Ovary (tissue), 9 donors: ENCODE data around the gene AQP11. TPM values are rescaled to one million over a fixed set of nuclear protein-coding genes. Genes with fewer than 3 reads are reported as not detected.

Experiments
- DNase-seq, 5 donors: peaks; one replicate each; pipeline ENCODE4 v3.0.0-alpha.2; 2019 to 2020
- H3K27ac ChIP-seq, 2 donors: fragments of 200-600 bp; one replicate each; pipeline versions ENCODE4 v1.5.1 to v1.8.0; 2019 to 2022
- H3K27me3 ChIP-seq: fragments of 200-600 bp; one replicate; pipeline ENCODE4 v1.8.0; 2022
- H3K36me3 ChIP-seq: fragments of 200-600 bp; sonication (generic); one replicate; pipeline ENCODE4 v1.5.1; 2019
- H3K4me1 ChIP-seq: one replicate; pipeline ENCODE4 v1.8.1; 2013; ENCODE audit warnings: mild to moderate bottlenecking, moderate library complexity; ENCODE audit not compliant: insufficient read depth
- H3K4me3 ChIP-seq: fragments of 200-600 bp; sonication (generic); one replicate; pipeline ENCODE4 v1.5.1; 2017
- H3K9me3 ChIP-seq, 2 donors: fragments of 200-600 bp in 1 of 2; sonication (generic) in 1 of 2; one replicate each; pipeline versions ENCODE4 v1.5.1 to v1.8.1; 2013 to 2019; ENCODE audit warnings: mild to moderate bottlenecking in 1 of 2, moderate library complexity in 1 of 2
- CTCF ChIP-seq, 3 donors: fragments of 450-650 bp in 2 of 3; fragments of 200-600 bp in 1 of 3; IDR thresholded peaks; one replicate each; pipeline versions ENCODE4 v1.5.1 to v1.8.0; 2016 to 2022; ENCODE audit warnings: antibody characterized with exemption in 3 of 3, mild to moderate bottlenecking in 1 of 3
- EP300 ChIP-seq: sonication (generic); formaldehyde crosslinking; IDR thresholded peaks from one replicate; pipeline ENCODE4 v1.6.1; 2017; ENCODE audit warnings: antibody characterized with exemption
- POLR2A ChIP-seq: fragments of 450-650 bp; IDR thresholded peaks from one replicate; pipeline ENCODE4 v1.6.1; 2017; ENCODE audit warnings: antibody characterized with exemption, mild to moderate bottlenecking, moderate library complexity
- WGBS, 3 donors: extraction: QIAGEN DNeasy Blood & Tissue Kit in 1 of 3; methylation state at CpG; one replicate each; pipeline versions ENCODE4 v1.1.5 to v1.1.7; 2013 to 2017; 5-methylcytosine and 5-hydroxymethylcytosine counted together
- intact Hi-C, 4 donors: fragments of 100-400 bp; cut with DNase I; formaldehyde crosslinking; loops; one replicate each; pipeline versions ENCODE4 v1.11.0 to v1.15.1; 2022 to 2023
- polyA plus RNA-seq, 2 donors: library from polyadenylated mRNA; stranded (reverse); fragments of 200-250 nt in 1 of 2; fragments of 350-450 nt in 1 of 2; fragmentation: Illumina TruSeq in 1 of 2; extraction: RNeasy Lipid Tissue Mini Kit (QIAGEN cat#74804) in 1 of 2; gene quantifications; one replicate each; pipeline ENCODE4 v1.2.3, GENCODE V29; 2013 to 2014
- total RNA-seq, 7 donors: library from RNA; depleted of rRNA in 2 of 7; stranded (reverse); fragments of >200 nt in 2 of 7; fragmentation: NEBNext Ultra II Directional in 3 of 7; extraction: Animal tissue kit (Norgen Biotek cat#: 25700) in 3 of 7; gene quantifications; one replicate each; pipeline versions ENCODE4 v1.1.0 to v1.2.4, GENCODE V29; 2016 to 2023
- donor health status: DM: no; HTN: no; CAD: no; lungs with moderate emphysema.
- donor health status: DM: no; HTN: no; CAD: no.
- donor health status: Bipolar disorder and iron deficiency.
- donor health status: DM: yes; HTN: yes; CAD: no.
- donor health status: DM: no; HTN: no; CAD: no.
- donor health status: DM: yes; HTN: yes; CAD: no.

AQP11 gene
- total and polyA plus RNA-seq, 9 donors: 4.9 to 19.1 (median 10.3) TPM

- Histone ChIP-seq H3K27ac (no peak overlapping the region), H3K4me3 (no peak overlapping the region), H3K4me1 (no peaks in the 10 kb centered on the region), H3K27me3 (no peaks in the 10 kb centered on the region), H3K36me3 (no peaks in the 10 kb centered on the region), H3K9me3 (no peaks in the 10 kb centered on the region)
- intact Hi-C loops: loop anchor here in 2 of 4 donors (10.0 kb wide), 3 partner anchors 56 to 434 kb away; partner anchors contain the start of gene MYO7A (in 1 of the 2)
- no peak for TF ChIP-seq POLR2A
- TF ChIP-seq EP300: no peak
- no peak for TF ChIP-seq CTCF (IDR thresholded peaks at IDR 0.05)
- DNase-seq: no peak
- WGBS, 3 donors: 60 to 72% (median 67%) methylated on average over 4 of the region's 4 CpGs
Observed at GRCh38 chr11:77558380-77558779, 31.4 kb upstream of the AQP11 start.

- intact Hi-C loops: loop anchor here in 2 of 4 donors (10.0 kb wide), 3 partner anchors 55 to 435 kb away; partner anchors contain the start of gene MYO7A (in 1 of the 2)
- 65 to 76% (median 72%) methylated on average over 6 of the region's 6 CpGs for WGBS, 3 donors
- Histone ChIP-seq H3K27me3 (no peaks in the 10 kb centered on the region), H3K4me3 (no peak overlapping the region), H3K36me3 (no peaks in the 10 kb centered on the region), H3K9me3 (no peaks in the 10 kb centered on the region), H3K27ac (no peak overlapping the region), H3K4me1 (no peaks in the 10 kb centered on the region)
- TF ChIP-seq POLR2A (no peak), CTCF (IDR thresholded peaks at IDR 0.05) (no peak), EP300 (no peak)
- DNase-seq: no peak
Observed at GRCh38 chr11:77559686-77560401, 29.9 kb upstream of the AQP11 start.

GRCh38 chr11:77560605-77561004, 29.1 kb upstream of the AQP11 start:
- WGBS, 3 donors: 94 to 97% (median 96%) methylated on average over 2 of the region's 2 CpGs
- Histone ChIP-seq H3K27me3 (no peaks in the 10 kb centered on the region), H3K9me3 (no peaks in the 10 kb centered on the region), H3K27ac (no peak overlapping the region), H3K4me1 (no peaks in the 10 kb centered on the region), H3K36me3 (no peaks in the 10 kb centered on the region), H3K4me3 (no peak overlapping the region)
- TF ChIP-seq EP300 (no peak), POLR2A (no peak), CTCF (IDR thresholded peaks at IDR 0.05) (no peak)
- DNase-seq: no peak
- intact Hi-C loops: no loop called here

GRCh38 chr11:77561257-77561656, 28.5 kb upstream of the AQP11 start:
- Histone ChIP-seq H3K4me1 (no peaks in the 10 kb centered on the region), H3K36me3 (no peaks in the 10 kb centered on the region), H3K27me3 (no peaks in the 10 kb centered on the region), H3K9me3 (no peaks in the 10 kb centered on the region), H3K4me3 (no peak overlapping the region), H3K27ac (no peak overlapping the region)
- DNase-seq: no peak
- 93 to 100% (median 100%) methylated on average over 1 of the region's 1 CpG for WGBS, 3 donors
- intact Hi-C loops: no loop called here
- TF ChIP-seq CTCF (IDR thresholded peaks at IDR 0.05): no peak
- no peak for TF ChIP-seq POLR2A
- TF ChIP-seq EP300: no peak
